Right lung (tissue), 5 donors: ENCODE measurements around the gene MBNL2. TPM values are rescaled to one million over a fixed set of nuclear protein-coding genes. Genes with fewer than 3 reads are reported as not detected.

ENCODE experiments used
- DNase-seq, 2 donors: peaks; one replicate each; pipeline ENCODE4 v3.0.0-alpha.2; 2013
- polyA plus RNA-seq, 5 donors: library from polyadenylated mRNA; unstranded; fragments of 120-200 nt; gene quantifications; one replicate each; pipeline versions ENCODE4 v1.2.1 to v1.2.3, GENCODE V29; 2013; ENCODE audit warnings: inconsistent platforms in 1 of 5, low replicate concordance in 1 of 5; ENCODE audit not compliant: insufficient read length in 5 of 5, insufficient read depth in 1 of 5

Gene MBNL2
- polyA plus RNA-seq, 5 donors = 65.7 to 113 (median 96.2) TPM

- no peak for DNase-seq
Measured at GRCh38 chr13:97408938-97409337, 186.8 kb downstream of the MBNL2 start.

GRCh38 chr13:97411984-97412383 is 189.9 kb downstream of the MBNL2 start:
- no peak for DNase-seq

- no peak for DNase-seq
Measured at GRCh38 chr13:97413694-97414093, 191.6 kb downstream of the MBNL2 start.

- no peak for DNase-seq
Measured at GRCh38 chr13:97414392-97414791, 192.3 kb downstream of the MBNL2 start.

- DNase-seq = no peak
Measured at GRCh38 chr13:97417698-97418097, 195.6 kb downstream of the MBNL2 start.

GRCh38 chr13:97422118-97423054 is 200.3 kb downstream of the MBNL2 start:
- no peak for DNase-seq

GRCh38 chr13:97423300-97424045 is 201.3 kb downstream of the MBNL2 start:
- DNase-seq = no peak

GRCh38 chr13:97425590-97425989 is 203.5 kb downstream of the MBNL2 start:
- no peak for DNase-seq

GRCh38 chr13:97426695-97427094 is 204.6 kb downstream of the MBNL2 start:
- no peak for DNase-seq

GRCh38 chr13:97429681-97430081 is 207.5 kb downstream of the MBNL2 start:
- DNase-seq = peak; percentile 26 to 59

- no peak for DNase-seq
Measured at GRCh38 chr13:97430296-97430695, 208.2 kb downstream of the MBNL2 start.

GRCh38 chr13:97431171-97431764 is 209.1 kb downstream of the MBNL2 start:
- DNase-seq = no peak

- DNase-seq = no peak
Measured at GRCh38 chr13:97432232-97432916, 210.2 kb downstream of the MBNL2 start.

GRCh38 chr13:97432917-97433726 is 211.0 kb downstream of the MBNL2 start:
- peak; percentile 99 to 100 for DNase-seq

GRCh38 chr13:97433727-97434396 is 211.7 kb downstream of the MBNL2 start, which contains the start of gene RAP2A:
RAP2A (plus strand) TSS chr13:97434169; CDS start chr13:97434471, 302 bp downstream.
- peak; percentile 91 to 93 for DNase-seq

GRCh38 chr13:97434397-97435201 is 212.5 kb downstream of the MBNL2 start:
- peak; percentile 54 to 60 for DNase-seq

- no peak for DNase-seq
Measured at GRCh38 chr13:97435323-97435722, 213.2 kb downstream of the MBNL2 start.

GRCh38 chr13:97435794-97436193 is 213.7 kb downstream of the MBNL2 start:
- no peak for DNase-seq

GRCh38 chr13:97436845-97437244 is 214.7 kb downstream of the MBNL2 start:
- no peak for DNase-seq
